Measurements from ENCODE around the gene KRT9.
"Not testable (repeated sequence)": the region's sequence is repeated elsewhere in the genome, so short reads cannot be mapped to it uniquely, and the experiment has no call there.

KRT9 gene

GRCh38 chr17:41582061-41582968 is 10.5 kb upstream of the KRT9 start:
- H3K4ac ChIP-seq (ENCODE audit: low read depth, low read length); H3K4me1 ChIP-seq (ENCODE audit: control insufficient read depth, low read depth, low read length); H3K9ac ChIP-seq (ENCODE audit: low read length); H3K4me2 ChIP-seq (ENCODE audit: low read length); H2BK120ac ChIP-seq (ENCODE audit: low read depth, low read length); H3K23ac ChIP-seq (ENCODE audit: low read length); H3K79me1 ChIP-seq (ENCODE audit: low read length); H2AK5ac ChIP-seq (ENCODE audit: low read length); H3K4me3 ChIP-seq (ENCODE audit: low read length); H3K79me2 ChIP-seq (ENCODE audit: control insufficient read depth, insufficient read depth, low read length); H3K36me3 ChIP-seq (ENCODE audit: control insufficient read depth, insufficient read depth, low read length); H4K8ac ChIP-seq (ENCODE audit: low read depth, low read length); H4K5ac ChIP-seq (ENCODE audit: low read length); H3K18ac ChIP-seq (ENCODE audit: low read length); H2BK15ac ChIP-seq (replicated peaks; ENCODE audit: low read depth); H3K27me3 ChIP-seq (ENCODE audit: insufficient read depth, low read length, poor library complexity); H2BK5ac ChIP-seq (ENCODE audit: low read length); H3K56ac ChIP-seq (ENCODE audit: low read length); H3K27ac ChIP-seq (ENCODE audit: low read depth, low read length): not testable (repeated sequence)
- no CpG with 5 or more reads among the region's 13 CpGs for WGBS (ENCODE audit: extremely low coverage, insufficient coverage, low lambda C conversion rate)
- DNase-seq, result peak; percentile 21

GRCh38 chr17:41581366-41582060 is 9.7 kb upstream of the KRT9 start:
- no peaks in the 10 kb centered on the region for H3K79me1 ChIP-seq (ENCODE audit: low read length)
- H3K18ac ChIP-seq (ENCODE audit: low read length), result no peak overlapping the region
- H2BK15ac ChIP-seq (replicated peaks; ENCODE audit: low read depth), result no peak overlapping the region
- whole genome bisulfite sequencing (ENCODE audit: extremely low coverage, insufficient coverage, low lambda C conversion rate), result no CpG with 5 or more reads among the region's 4 CpGs
- H3K79me2 ChIP-seq (ENCODE audit: control insufficient read depth, insufficient read depth, low read length), result no peaks in the 10 kb centered on the region
- H3K27me3 ChIP-seq (ENCODE audit: insufficient read depth, low read length, poor library complexity), result no peaks in the 10 kb centered on the region
- H4K8ac ChIP-seq (ENCODE audit: low read depth, low read length), result no peak overlapping the region
- H3K36me3 ChIP-seq (ENCODE audit: control insufficient read depth, insufficient read depth, low read length), result no peaks in the 10 kb centered on the region
- H2BK5ac ChIP-seq (ENCODE audit: low read length), result no peak overlapping the region
- no peak overlapping the region for H3K9ac ChIP-seq (ENCODE audit: low read length)
- no peak overlapping the region for H3K4ac ChIP-seq (ENCODE audit: low read depth, low read length)
- no peak overlapping the region for H2AK5ac ChIP-seq (ENCODE audit: low read length)
- H3K27ac ChIP-seq (ENCODE audit: low read depth, low read length), result no peak overlapping the region
- H4K5ac ChIP-seq (ENCODE audit: low read length), result no peak overlapping the region
- DNase-seq, result no peak
- no peak overlapping the region for H3K23ac ChIP-seq (ENCODE audit: low read length)
- H3K4me2 ChIP-seq (ENCODE audit: low read length), result no peak overlapping the region
- H3K56ac ChIP-seq (ENCODE audit: low read length), result no peak overlapping the region
- H3K4me3 ChIP-seq (ENCODE audit: low read length), result no peak overlapping the region
- no peaks in the 10 kb centered on the region for H3K4me1 ChIP-seq (ENCODE audit: control insufficient read depth, low read depth, low read length)
- no peak overlapping the region for H2BK120ac ChIP-seq (ENCODE audit: low read depth, low read length)

GRCh38 chr17:41580687-41581365 is 9.0 kb upstream of the KRT9 start:
- Histone ChIP-seq H2BK15ac (replicated peaks; ENCODE audit: low read depth) (no peak overlapping the region), H2AK5ac (ENCODE audit: low read length) (no peak overlapping the region), H2BK120ac (ENCODE audit: low read depth, low read length) (no peak overlapping the region), H3K4me3 (ENCODE audit: low read length) (no peak overlapping the region), H3K18ac (ENCODE audit: low read length) (no peak overlapping the region), H2BK5ac (ENCODE audit: low read length) (no peak overlapping the region), H3K27me3 (ENCODE audit: insufficient read depth, low read length, poor library complexity) (no peaks in the 10 kb centered on the region), H4K5ac (ENCODE audit: low read length) (no peak overlapping the region), H3K36me3 (ENCODE audit: control insufficient read depth, insufficient read depth, low read length) (no peaks in the 10 kb centered on the region), H3K27ac (ENCODE audit: low read depth, low read length) (no peak overlapping the region), H3K23ac (ENCODE audit: low read length) (no peak overlapping the region), H3K56ac (ENCODE audit: low read length) (no peak overlapping the region), H3K79me1 (ENCODE audit: low read length) (no peaks in the 10 kb centered on the region), H3K9ac (ENCODE audit: low read length) (no peak overlapping the region), H3K79me2 (ENCODE audit: control insufficient read depth, insufficient read depth, low read length) (no peaks in the 10 kb centered on the region), H3K4me1 (ENCODE audit: control insufficient read depth, low read depth, low read length) (no peaks in the 10 kb centered on the region), H4K8ac (ENCODE audit: low read depth, low read length) (no peak overlapping the region), H3K4ac (ENCODE audit: low read depth, low read length) (no peak overlapping the region), H3K4me2 (ENCODE audit: low read length) (no peak overlapping the region)
- no peak for DNase-seq
- WGBS (ENCODE audit: extremely low coverage, insufficient coverage, low lambda C conversion rate), result no CpG with 5 or more reads among the region's 1 CpG

- H3K36me3 ChIP-seq (ENCODE audit: control insufficient read depth, insufficient read depth, low read length), result no peaks in the 10 kb centered on the region
- no peak overlapping the region for H3K56ac ChIP-seq (ENCODE audit: low read length)
- no peak overlapping the region for H3K4me3 ChIP-seq (ENCODE audit: low read length)
- no peaks in the 10 kb centered on the region for H3K79me1 ChIP-seq (ENCODE audit: low read length)
- no peak overlapping the region for H2AK5ac ChIP-seq (ENCODE audit: low read length)
- no peak overlapping the region for H4K5ac ChIP-seq (ENCODE audit: low read length)
- H4K8ac ChIP-seq (ENCODE audit: low read depth, low read length), result no peak overlapping the region
- H3K9ac ChIP-seq (ENCODE audit: low read length), result no peak overlapping the region
- H3K27me3 ChIP-seq (ENCODE audit: insufficient read depth, low read length, poor library complexity), result no peaks in the 10 kb centered on the region
- no peak for DNase-seq
- no peak overlapping the region for H3K4me2 ChIP-seq (ENCODE audit: low read length)
- no peak overlapping the region for H2BK120ac ChIP-seq (ENCODE audit: low read depth, low read length)
- no peak overlapping the region for H2BK5ac ChIP-seq (ENCODE audit: low read length)
- no peaks in the 10 kb centered on the region for H3K4me1 ChIP-seq (ENCODE audit: control insufficient read depth, low read depth, low read length)
- H3K23ac ChIP-seq (ENCODE audit: low read length), result no peak overlapping the region
- no CpG with 5 or more reads among the region's 2 CpGs for WGBS (ENCODE audit: extremely low coverage, insufficient coverage, low lambda C conversion rate)
- H2BK15ac ChIP-seq (replicated peaks; ENCODE audit: low read depth), result no peak overlapping the region
- H3K79me2 ChIP-seq (ENCODE audit: control insufficient read depth, insufficient read depth, low read length), result no peaks in the 10 kb centered on the region
- no peak overlapping the region for H3K27ac ChIP-seq (ENCODE audit: low read depth, low read length)
- no peak overlapping the region for H3K18ac ChIP-seq (ENCODE audit: low read length)
- no peak overlapping the region for H3K4ac ChIP-seq (ENCODE audit: low read depth, low read length)
Observed at GRCh38 chr17:41580244-41580575, 8.4 kb upstream of the KRT9 start.

GRCh38 chr17:41579484-41580243 is 7.8 kb upstream of the KRT9 start:
- Histone ChIP-seq H3K23ac (ENCODE audit: low read length) (no peak overlapping the region), H3K36me3 (ENCODE audit: control insufficient read depth, insufficient read depth, low read length) (no peaks in the 10 kb centered on the region), H3K4me2 (ENCODE audit: low read length) (no peak overlapping the region), H3K18ac (ENCODE audit: low read length) (no peak overlapping the region), H2BK120ac (ENCODE audit: low read depth, low read length) (no peak overlapping the region), H2BK5ac (ENCODE audit: low read length) (no peak overlapping the region), H3K4me1 (ENCODE audit: control insufficient read depth, low read depth, low read length) (no peaks in the 10 kb centered on the region), H3K4me3 (ENCODE audit: low read length) (no peak overlapping the region), H3K56ac (ENCODE audit: low read length) (peak overlapping the region; percentile 80), H4K5ac (ENCODE audit: low read length) (no peak overlapping the region), H3K27me3 (ENCODE audit: insufficient read depth, low read length, poor library complexity) (no peaks in the 10 kb centered on the region), H3K79me2 (ENCODE audit: control insufficient read depth, insufficient read depth, low read length) (no peaks in the 10 kb centered on the region), H3K9ac (ENCODE audit: low read length) (peak overlapping the region; percentile 61), H2AK5ac (ENCODE audit: low read length) (no peak overlapping the region), H3K79me1 (ENCODE audit: low read length) (no peaks in the 10 kb centered on the region), H2BK15ac (replicated peaks; ENCODE audit: low read depth) (no peak overlapping the region), H3K4ac (ENCODE audit: low read depth, low read length) (no peak overlapping the region), H3K27ac (ENCODE audit: low read depth, low read length) (no peak overlapping the region), H4K8ac (ENCODE audit: low read depth, low read length) (no peak overlapping the region)
- peak; percentile 95 for DNase-seq
- no CpG with 5 or more reads among the region's 18 CpGs for WGBS (ENCODE audit: extremely low coverage, insufficient coverage, low lambda C conversion rate)

Measured in mesendoderm (in vitro differentiated cells).